NK-92 treated with Interleukin-12 subunit alpha and Interleukin-12 subunit beta, amount 100 ng/mL, for 24 hours (cell line): Measurements from ENCODE around the gene OSBP2.
A peak's percentile ranks its signal among the peaks of the same experiment; 100 is the strongest.
"Not testable (repeated sequence)": the region's sequence is repeated elsewhere in the genome, so short reads cannot be mapped to it uniquely, and the experiment has no call there.

ENCODE experiments used
- DNase-seq: peaks from one replicate; lab custom pipeline; 2025; lab: John Stamatoyannopoulos, UW

OSBP2 gene

DNA sequence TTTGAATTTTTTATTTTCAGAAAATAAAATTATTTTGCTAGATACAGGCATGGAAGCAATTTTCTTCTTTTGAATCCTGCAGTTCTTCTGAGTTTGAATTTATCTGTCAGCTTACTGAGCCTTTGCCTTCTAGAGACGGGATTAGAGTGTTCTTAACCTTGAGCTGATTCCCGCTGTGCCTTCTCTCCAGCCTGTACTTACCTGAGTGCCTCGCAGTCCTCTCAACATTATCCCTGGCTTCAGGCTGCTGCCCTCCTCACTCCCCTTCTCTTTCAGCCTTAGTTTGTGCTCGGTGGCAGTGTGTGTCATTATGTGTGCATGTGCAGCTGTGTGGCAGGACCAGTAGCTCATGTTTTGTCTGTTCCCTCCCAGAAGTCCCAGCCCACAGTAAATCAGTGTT is 24.3 kb downstream of the OSBP2 start:
- no peak for DNase-seq

DNA sequence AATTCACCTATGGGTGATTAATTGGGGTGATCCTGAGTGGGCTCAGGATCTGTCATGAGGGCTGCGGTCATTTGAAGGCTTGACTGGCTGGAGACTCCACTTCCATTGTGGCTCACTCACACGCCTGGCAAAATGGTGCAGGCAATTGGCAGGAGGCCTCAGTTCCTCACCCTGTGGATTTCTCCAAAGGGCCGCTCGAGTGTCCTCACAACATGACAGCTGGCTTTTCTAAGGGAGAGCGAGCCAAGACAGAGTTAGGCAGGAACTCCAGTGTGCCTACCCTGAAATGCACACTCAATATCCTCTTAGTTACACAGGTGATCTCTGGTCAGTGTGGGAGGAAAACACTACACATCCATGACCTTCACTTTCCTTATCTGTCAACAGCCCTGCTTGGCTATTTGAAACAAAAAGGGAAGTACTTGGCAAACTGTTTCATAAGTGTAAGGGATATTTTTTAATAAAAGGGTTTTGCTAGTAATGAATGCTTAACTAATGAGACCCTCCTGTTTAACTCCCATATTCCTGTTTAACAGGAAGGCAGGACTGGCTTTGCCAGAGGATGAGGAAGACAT is 25.7 kb downstream of the OSBP2 start:
- no peak for DNase-seq

GRCh38 chr22:30721741-30722140 is 27.1 kb downstream of the OSBP2 start:
- DNase-seq: no peak

DNA sequence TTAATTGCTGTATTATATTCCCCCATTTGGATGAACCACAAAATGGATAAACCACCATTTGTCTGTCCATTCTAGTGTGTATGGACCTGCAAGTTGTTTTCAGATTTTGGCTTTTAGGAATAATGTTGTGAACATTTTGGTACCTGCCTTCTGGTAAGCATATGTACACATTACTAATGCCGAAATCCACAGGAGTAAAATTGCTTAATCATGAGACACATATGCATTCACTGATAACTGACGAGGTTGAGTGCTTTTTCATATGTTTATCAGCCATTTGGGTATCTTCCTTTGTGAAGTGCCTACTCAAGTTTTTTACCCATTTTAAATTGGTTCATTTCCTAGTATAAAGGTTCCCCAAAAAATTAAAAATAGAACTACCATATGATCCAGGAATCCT is 34.2 kb downstream of the OSBP2 start:
- no peak for DNase-seq

GRCh38 chr22:30731658-30732057 is 37.0 kb downstream of the OSBP2 start:
- DNase-seq: no peak

- no peak for DNase-seq
These were observed 37.8 kb downstream of the OSBP2 start for GRCh38 chr22:30732426-30732825.

GRCh38 chr22:30733181-30733631 is 38.5 kb downstream of the OSBP2 start:
- DNase-seq: no peak

- not testable (repeated sequence) for DNase-seq
These were observed 45.3 kb downstream of the OSBP2 start for GRCh38 chr22:30740007-30740406.

GRCh38 chr22:30740511-30740910 is 45.8 kb downstream of the OSBP2 start:
- not testable (repeated sequence) for DNase-seq

- no peak for DNase-seq
These were observed 47.9 kb downstream of the OSBP2 start for GRCh38 chr22:30742291-30743256.

GRCh38 chr22:30743257-30744020 is 48.8 kb downstream of the OSBP2 start:
- DNase-seq: no peak

- DNase-seq: no peak
These were observed 49.5 kb downstream of the OSBP2 start for GRCh38 chr22:30744224-30744623.

DNA sequence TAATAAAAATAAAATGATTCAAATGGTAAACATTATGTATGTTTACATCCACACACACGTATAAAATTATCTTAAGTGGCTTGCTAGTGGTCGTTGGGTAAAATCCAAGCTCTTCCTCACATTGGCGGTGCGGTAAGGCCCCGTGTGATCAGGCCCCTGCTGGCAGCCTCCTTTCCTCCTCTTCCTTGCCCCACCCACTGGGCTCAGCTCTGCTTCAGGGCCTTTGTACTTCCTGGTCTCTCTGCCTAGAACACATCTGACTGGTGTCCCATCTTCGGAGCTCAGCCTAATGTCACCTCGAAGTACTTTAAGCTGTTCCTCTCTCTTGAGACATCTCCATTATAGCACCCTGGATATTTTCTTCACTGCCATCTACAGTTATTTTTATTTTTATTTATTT is 52.8 kb downstream of the OSBP2 start:
- no peak for DNase-seq

- DNase-seq: no peak
These were observed 54.6 kb downstream of the OSBP2 start for GRCh38 chr22:30749272-30749671.

DNA sequence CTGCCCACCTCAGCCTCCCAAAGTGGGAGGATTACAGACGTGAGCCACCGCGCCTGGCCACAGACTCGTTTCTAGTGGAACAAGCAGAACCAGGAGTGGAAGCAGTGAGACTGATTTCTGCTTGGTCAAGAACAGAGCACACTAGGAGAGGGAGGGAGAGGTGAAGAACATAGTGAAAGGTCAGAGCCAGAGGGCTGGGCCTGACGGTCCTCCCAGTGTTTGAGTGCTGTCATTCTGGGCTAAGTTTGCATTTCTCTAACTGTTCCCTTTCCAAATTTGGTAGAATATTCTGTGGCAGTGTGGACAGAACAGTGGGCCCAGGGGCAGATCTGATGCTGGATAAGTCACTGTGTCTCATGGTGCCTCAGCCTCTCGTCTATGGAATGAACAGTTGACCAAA is 55.2 kb downstream of the OSBP2 start:
- no peak for DNase-seq

DNA sequence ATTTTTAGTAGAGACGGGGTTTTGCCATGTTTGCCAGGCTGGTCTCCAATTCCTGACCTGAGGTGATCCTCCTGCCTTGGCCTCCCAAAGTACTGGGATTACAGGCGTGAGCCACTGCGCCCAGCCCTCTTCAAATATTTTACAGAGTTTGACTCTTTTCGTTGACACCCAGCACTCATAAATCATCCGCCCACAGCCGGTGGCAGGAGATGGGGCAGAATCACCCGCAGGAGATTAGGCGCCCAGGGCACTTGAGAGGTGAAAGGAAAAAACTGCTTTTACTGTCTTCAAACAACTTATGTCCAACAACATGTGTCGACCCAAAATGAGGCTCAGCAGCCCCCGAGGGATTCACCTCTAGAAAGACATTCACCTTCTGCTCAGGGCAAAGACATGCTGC is 56.9 kb downstream of the OSBP2 start:
- DNase-seq: no peak

DNA sequence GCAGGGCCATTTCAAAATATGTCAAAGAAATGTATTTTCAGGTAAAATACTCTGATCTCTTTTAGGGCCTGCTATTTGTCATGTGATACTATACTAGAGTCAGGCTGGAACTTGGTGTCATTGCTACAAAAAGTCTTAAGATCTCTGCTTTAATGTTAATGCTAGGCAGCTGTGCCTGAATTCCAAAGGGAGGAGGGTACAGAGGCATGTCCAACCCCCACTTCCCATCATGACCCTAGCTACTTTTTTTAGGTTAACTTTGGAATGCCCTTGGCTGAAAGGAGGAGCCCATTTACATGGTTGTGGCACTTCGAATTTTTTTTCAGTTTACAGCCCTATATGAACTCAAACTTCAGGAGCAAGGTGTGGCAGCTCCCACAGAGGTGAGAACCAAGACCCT is 58.1 kb downstream of the OSBP2 start:
- DNase-seq: no peak

GRCh38 chr22:30753701-30754100 is 59.0 kb downstream of the OSBP2 start:
- DNase-seq: no peak

GRCh38 chr22:30754521-30754920 is 59.8 kb downstream of the OSBP2 start:
- no peak for DNase-seq

GRCh38 chr22:30754971-30755758 is 60.5 kb downstream of the OSBP2 start:
- DNase-seq: peak; percentile 39

GRCh38 chr22:30755759-30756124 is 61.1 kb downstream of the OSBP2 start:
- DNase-seq: no peak
